K562 (cell line): ENCODE data around the gene UBE2QL1. TPM values are rescaled to one million over a fixed set of nuclear protein-coding genes. Genes with fewer than 3 reads are reported as not detected.

Source experiments
- ARID1B ChIP-seq: fragments of 450-650 bp; IDR thresholded peaks from 2 replicates; pipeline ENCODE4 v1.6.1; 2016; ENCODE audit warnings: antibody characterized with exemption, mild to moderate bottlenecking, inconsistent platforms
- BCOR ChIP-seq: fragments of 450-650 bp; IDR thresholded peaks from 2 replicates; pipeline ENCODE4 v1.6.1; 2016
- KAT8 ChIP-seq: fragments of 450-650 bp; IDR thresholded peaks from 2 replicates; pipeline ENCODE4 v1.6.1; 2016; ENCODE audit warnings: low read depth, mild to moderate bottlenecking
- TARDBP ChIP-seq: fragments of 450-650 bp; IDR thresholded peaks from 2 replicates; pipeline ENCODE4 v1.6.1; 2016
- ZNF232 ChIP-seq: sonication (generic); formaldehyde crosslinking; IDR thresholded peaks from 2 replicates; pipeline ENCODE4 v1.8.0; 2022; ENCODE audit warnings: mild to moderate bottlenecking, missing genetic modification reagents
- polyA plus RNA-seq, 8 experiments: library from polyadenylated mRNA; depleted of rRNA in 4 of 8; stranded (reverse) in 5 of 8; unstranded in 3 of 8; fragments of >200 nt; fragmentation: Nextera tagmentation in 2 of 8; fragmentation: Illumina TruSeq in 1 of 8; extraction: Ambion mirVana in 2 of 8; extraction: Trizol in 1 of 8; gene quantifications; 2 replicates each; pipeline versions ENCODE4 v1.2.1 to v1.2.3, GENCODE V29; 2011 to 2014; ENCODE audit warnings: inconsistent platforms in 1 of 8, missing spikeins in 1 of 8
- total RNA-seq, 7 experiments: library from RNA; depleted of rRNA in 6 of 7; stranded (reverse); fragments of >200 nt in 6 of 7; fragmentation: Illumina TruSeq in 2 of 7; extraction: Trizol in 2 of 7; gene quantifications; 2 replicates each; pipeline versions ENCODE4 v1.2.1 to v1.2.3, GENCODE V29; 2011 to 2021; ENCODE audit warnings: low replicate concordance in 1 of 7
- TF ChIP-seq, protein P1 (sequence below): fragments of 250-450 bp; sonication (Bioruptor Pico); IDR thresholded peaks from 2 replicates; pipeline ENCODE4 v1.4.0; 2020
- TF ChIP-seq, protein P2 (sequence below): fragments of 450-650 bp; formaldehyde crosslinking; IDR thresholded peaks from 2 replicates; pipeline ENCODE4 v1.4.0; 2020; ENCODE audit warnings: mild to moderate bottlenecking
- TF ChIP-seq, protein P3 (sequence below): fragments of 250-450 bp; sonication (Bioruptor Pico); IDR thresholded peaks from 2 replicates; pipeline ENCODE4 v1.8.0; 2022; ENCODE audit warnings: moderate library complexity, mild to moderate bottlenecking, inconsistent platforms
- TF ChIP-seq, protein P4 (sequence below): sonication (generic); formaldehyde crosslinking; IDR thresholded peaks from 2 replicates; pipeline ENCODE4 v1.8.0; 2023; ENCODE audit warnings: missing genetic modification reagents, mild to moderate bottlenecking, borderline replicate concordance
- TF ChIP-seq, protein P5 (sequence below): fragments of 450-650 bp; formaldehyde crosslinking; IDR thresholded peaks from 2 replicates; pipeline ENCODE4 v1.4.0; 2022; ENCODE audit warnings: mild to moderate bottlenecking, moderate library complexity
- TF ChIP-seq, protein P6 (sequence below): fragments of 450-650 bp; formaldehyde crosslinking; IDR thresholded peaks from 2 replicates; pipeline ENCODE4 v1.4.0; 2022; ENCODE audit warnings: missing genetic modification characterization

UBE2QL1 gene
- total and polyA plus RNA-seq, 9 of the 15 experiments (the other 6 are each of a cell fraction or from before 2014, with no cell fraction given): not detected

DNA sequence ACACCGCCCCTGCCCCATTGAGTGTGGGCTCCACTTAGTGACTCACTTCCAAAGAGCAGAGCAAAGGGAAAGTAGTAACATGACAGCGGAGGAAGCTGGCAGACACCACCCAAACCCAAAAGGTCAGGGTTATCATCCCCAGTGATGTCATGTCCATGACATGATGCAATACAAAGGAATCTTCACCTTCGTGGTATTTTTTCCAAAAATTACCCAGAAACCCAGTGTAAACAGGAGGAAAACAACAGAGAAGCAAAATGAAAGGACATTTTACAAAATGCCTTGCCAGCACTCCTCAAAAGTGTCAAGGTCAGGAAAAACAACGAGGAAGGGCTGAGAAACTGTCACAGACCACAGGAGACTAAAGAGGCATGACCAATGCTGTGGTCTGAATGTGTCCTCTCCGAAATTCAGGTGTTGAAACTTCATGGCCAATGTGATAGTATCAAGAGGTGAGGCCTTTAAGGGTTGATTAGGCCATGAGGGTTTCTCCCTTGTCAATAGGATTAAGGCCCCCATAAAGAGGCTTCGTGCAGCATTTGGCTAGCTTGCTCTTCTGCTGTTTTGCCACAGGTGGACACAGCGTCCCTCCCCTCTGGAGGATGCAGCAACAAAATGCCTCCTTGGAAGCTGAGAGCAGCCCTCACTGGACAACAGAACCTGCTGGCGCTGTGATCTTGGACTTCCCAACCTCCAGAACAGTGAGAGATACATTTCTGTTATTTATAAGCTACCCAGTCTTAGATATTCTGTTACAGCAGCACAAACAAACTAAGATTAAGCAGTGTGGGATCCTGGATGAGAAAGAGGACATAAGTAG lies 39.8 kb upstream of the UBE2QL1 start (continued):
- TF ChIP-seq, protein P1, sequence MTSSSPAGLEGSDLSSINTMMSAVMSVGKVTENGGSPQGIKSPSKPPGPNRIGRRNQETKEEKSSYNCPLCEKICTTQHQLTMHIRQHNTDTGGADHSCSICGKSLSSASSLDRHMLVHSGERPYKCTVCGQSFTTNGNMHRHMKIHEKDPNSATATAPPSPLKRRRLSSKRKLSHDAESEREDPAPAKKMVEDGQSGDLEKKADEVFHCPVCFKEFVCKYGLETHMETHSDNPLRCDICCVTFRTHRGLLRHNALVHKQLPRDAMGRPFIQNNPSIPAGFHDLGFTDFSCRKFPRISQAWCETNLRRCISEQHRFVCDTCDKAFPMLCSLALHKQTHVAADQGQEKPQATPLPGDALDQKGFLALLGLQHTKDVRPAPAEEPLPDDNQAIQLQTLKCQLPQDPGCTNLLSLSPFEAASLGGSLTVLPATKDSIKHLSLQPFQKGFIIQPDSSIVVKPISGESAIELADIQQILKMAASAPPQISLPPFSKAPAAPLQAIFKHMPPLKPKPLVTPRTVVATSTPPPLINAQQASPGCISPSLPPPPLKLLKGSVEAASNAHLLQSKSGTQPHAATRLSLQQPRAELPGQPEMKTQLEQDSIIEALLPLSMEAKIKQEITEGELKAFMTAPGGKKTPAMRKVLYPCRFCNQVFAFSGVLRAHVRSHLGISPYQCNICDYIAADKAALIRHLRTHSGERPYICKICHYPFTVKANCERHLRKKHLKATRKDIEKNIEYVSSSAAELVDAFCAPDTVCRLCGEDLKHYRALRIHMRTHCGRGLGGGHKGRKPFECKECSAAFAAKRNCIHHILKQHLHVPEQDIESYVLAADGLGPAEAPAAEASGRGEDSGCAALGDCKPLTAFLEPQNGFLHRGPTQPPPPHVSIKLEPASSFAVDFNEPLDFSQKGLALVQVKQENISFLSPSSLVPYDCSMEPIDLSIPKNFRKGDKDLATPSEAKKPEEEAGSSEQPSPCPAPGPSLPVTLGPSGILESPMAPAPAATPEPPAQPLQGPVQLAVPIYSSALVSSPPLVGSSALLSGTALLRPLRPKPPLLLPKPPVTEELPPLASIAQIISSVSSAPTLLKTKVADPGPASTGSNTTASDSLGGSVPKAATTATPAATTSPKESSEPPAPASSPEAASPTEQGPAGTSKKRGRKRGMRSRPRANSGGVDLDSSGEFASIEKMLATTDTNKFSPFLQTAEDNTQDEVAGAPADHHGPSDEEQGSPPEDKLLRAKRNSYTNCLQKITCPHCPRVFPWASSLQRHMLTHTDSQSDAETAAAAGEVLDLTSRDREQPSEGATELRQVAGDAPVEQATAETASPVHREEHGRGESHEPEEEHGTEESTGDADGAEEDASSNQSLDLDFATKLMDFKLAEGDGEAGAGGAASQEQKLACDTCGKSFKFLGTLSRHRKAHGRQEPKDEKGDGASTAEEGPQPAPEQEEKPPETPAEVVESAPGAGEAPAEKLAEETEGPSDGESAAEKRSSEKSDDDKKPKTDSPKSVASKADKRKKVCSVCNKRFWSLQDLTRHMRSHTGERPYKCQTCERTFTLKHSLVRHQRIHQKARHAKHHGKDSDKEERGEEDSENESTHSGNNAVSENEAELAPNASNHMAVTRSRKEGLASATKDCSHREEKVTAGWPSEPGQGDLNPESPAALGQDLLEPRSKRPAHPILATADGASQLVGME (CRISPR knock-in tag): no peak
- TF ChIP-seq, protein P2, sequence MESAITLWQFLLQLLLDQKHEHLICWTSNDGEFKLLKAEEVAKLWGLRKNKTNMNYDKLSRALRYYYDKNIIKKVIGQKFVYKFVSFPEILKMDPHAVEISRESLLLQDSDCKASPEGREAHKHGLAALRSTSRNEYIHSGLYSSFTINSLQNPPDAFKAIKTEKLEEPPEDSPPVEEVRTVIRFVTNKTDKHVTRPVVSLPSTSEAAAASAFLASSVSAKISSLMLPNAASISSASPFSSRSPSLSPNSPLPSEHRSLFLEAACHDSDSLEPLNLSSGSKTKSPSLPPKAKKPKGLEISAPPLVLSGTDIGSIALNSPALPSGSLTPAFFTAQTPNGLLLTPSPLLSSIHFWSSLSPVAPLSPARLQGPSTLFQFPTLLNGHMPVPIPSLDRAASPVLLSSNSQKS: no peak
- TF ChIP-seq, protein P3, sequence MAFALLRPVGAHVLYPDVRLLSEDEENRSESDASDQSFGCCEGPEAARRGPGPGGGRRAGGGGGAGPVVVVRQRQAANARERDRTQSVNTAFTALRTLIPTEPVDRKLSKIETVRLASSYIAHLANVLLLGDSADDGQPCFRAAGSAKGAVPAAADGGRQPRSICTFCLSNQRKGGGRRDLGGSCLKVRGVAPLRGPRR (CRISPR knock-in tag): no peak
- TF ChIP-seq ARID1B (peak; percentile 33; the same call in 1 of the 2 replicates), TARDBP (no peak; the same call in 1 of the 2 replicates), KAT8 (no peak), ZNF232 (CRISPR knock-in tag) (no peak), BCOR (no peak; the same call in 1 of the 2 replicates)
- TF ChIP-seq, protein P4, sequence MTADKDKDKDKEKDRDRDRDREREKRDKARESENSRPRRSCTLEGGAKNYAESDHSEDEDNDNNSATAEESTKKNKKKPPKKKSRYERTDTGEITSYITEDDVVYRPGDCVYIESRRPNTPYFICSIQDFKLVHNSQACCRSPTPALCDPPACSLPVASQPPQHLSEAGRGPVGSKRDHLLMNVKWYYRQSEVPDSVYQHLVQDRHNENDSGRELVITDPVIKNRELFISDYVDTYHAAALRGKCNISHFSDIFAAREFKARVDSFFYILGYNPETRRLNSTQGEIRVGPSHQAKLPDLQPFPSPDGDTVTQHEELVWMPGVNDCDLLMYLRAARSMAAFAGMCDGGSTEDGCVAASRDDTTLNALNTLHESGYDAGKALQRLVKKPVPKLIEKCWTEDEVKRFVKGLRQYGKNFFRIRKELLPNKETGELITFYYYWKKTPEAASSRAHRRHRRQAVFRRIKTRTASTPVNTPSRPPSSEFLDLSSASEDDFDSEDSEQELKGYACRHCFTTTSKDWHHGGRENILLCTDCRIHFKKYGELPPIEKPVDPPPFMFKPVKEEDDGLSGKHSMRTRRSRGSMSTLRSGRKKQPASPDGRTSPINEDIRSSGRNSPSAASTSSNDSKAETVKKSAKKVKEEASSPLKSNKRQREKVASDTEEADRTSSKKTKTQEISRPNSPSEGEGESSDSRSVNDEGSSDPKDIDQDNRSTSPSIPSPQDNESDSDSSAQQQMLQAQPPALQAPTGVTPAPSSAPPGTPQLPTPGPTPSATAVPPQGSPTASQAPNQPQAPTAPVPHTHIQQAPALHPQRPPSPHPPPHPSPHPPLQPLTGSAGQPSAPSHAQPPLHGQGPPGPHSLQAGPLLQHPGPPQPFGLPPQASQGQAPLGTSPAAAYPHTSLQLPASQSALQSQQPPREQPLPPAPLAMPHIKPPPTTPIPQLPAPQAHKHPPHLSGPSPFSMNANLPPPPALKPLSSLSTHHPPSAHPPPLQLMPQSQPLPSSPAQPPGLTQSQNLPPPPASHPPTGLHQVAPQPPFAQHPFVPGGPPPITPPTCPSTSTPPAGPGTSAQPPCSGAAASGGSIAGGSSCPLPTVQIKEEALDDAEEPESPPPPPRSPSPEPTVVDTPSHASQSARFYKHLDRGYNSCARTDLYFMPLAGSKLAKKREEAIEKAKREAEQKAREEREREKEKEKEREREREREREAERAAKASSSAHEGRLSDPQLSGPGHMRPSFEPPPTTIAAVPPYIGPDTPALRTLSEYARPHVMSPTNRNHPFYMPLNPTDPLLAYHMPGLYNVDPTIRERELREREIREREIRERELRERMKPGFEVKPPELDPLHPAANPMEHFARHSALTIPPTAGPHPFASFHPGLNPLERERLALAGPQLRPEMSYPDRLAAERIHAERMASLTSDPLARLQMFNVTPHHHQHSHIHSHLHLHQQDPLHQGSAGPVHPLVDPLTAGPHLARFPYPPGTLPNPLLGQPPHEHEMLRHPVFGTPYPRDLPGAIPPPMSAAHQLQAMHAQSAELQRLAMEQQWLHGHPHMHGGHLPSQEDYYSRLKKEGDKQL (CRISPR knock-in tag): no peak
- TF ChIP-seq, protein P5, sequence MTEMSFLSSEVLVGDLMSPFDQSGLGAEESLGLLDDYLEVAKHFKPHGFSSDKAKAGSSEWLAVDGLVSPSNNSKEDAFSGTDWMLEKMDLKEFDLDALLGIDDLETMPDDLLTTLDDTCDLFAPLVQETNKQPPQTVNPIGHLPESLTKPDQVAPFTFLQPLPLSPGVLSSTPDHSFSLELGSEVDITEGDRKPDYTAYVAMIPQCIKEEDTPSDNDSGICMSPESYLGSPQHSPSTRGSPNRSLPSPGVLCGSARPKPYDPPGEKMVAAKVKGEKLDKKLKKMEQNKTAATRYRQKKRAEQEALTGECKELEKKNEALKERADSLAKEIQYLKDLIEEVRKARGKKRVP (CRISPR knock-in tag): peak; percentile 96
- TF ChIP-seq, protein P6, sequence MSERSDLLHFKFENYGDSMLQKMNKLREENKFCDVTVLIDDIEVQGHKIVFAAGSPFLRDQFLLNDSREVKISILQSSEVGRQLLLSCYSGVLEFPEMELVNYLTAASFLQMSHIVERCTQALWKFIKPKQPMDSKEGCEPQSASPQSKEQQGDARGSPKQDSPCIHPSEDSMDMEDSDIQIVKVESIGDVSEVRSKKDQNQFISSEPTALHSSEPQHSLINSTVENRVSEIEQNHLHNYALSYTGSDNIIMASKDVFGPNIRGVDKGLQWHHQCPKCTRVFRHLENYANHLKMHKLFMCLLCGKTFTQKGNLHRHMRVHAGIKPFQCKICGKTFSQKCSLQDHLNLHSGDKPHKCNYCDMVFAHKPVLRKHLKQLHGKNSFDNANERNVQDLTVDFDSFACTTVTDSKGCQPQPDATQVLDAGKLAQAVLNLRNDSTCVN (CRISPR knock-in tag): no peak
